HG02970 (cell line): Measurements from ENCODE around the gene USP17L11.
"Not testable (repeated sequence)": the region's sequence is repeated elsewhere in the genome, so short reads cannot be mapped to it uniquely, and the experiment has no call there.

ENCODE experiments used
- ATAC-seq: cut with Tn5 transposase; IDR thresholded peaks from one replicate; pipeline ENCODE4 v1.9.1; 2021; ENCODE audit warnings: mild to moderate bottlenecking, moderate library complexity, moderate number of reproducible peaks; ENCODE audit not compliant: unreplicated experiment, low FRiP score

USP17L11 gene, protein sequence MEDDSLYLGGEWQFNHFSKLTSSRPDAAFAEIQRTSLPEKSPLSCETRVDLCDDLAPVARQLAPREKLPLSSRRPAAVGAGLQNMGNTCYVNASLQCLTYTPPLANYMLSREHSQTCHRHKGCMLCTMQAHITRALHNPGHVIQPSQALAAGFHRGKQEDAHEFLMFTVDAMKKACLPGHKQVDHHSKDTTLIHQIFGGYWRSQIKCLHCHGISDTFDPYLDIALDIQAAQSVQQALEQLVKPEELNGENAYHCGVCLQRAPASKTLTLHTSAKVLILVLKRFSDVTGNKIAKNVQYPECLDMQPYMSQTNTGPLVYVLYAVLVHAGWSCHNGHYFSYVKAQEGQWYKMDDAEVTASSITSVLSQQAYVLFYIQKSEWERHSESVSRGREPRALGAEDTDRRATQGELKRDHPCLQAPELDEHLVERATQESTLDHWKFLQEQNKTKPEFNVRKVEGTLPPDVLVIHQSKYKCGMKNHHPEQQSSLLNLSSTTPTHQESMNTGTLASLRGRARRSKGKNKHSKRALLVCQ

DNA sequence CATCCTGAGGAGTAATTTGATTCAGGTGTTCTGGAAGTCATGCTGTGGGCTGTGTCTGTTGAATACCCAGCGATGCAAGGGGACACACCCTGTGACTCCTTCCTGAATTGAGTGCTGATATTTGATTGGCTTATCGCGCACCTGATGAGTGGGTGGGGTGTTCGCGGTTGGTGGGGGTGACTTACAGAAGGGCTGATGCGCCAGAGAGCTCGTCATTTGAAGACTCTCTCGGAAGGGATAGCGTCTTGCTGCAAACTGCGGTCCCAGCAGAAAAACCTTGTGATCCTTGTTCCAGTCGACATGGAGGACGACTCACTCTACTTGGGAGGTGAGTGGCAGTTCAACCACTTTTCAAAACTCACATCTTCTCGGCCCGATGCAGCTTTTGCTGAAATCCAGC is at the start of gene USP17L11:
Gene USP17L11, plus strand, starts transcription at position 301 of the 400 bp plus-strand sequence. Its CDS starts 0 bp downstream, at position 301.
- ATAC-seq = not testable (repeated sequence)

DNA sequence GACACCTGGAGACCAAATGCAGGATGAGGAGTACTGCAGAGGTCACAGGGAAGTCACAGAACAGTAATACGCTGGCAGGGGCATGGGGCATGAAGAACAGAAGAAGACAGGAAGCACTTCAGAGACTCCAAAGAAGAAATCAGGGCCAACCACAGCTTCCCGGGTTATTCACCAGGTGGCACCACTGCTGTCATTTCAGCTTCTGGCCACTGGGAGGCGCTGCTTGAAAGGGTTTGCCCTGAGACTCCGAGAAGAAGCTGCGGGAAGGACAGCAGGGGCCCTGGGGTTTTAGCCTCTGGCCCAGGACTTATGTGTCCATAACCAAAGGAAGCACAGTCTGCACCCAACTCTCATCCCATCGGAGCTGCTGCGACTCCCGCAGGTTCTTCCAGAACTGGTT is 49.2 kb upstream of the USP17L11 start:
- not testable (repeated sequence) for ATAC-seq

DNA sequence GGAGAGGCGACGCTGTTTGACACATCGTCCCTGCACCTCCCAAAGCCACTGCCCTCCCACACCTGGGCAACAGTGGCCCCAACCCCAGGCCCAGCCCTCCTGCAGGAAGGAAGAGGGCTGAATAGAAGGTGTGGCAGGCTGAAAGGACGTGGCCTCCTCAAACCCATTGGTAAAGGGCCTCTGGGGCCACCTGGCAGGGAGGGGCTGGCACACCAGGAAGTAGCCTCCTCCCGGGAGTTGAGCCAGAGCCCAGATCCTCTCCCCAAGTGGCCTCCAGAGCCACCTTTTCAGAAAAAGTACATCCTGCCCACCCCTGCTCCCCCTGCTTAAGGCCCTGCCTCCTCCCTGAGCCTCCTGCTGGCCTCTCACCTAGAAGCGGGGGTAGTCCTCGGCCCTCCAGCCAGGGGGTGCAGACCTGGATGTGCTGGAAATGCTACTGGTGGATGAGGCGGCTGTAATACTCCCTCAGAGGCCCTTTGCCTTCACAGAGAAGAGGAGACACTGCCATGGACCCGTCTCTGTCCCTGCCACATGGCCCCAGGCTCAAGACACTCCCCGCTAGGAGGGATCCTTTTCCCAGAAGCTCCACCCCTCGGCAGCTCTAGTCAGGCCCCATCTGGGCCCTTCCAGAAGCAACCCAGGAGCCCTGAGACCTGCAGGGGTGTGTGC is 45.3 kb upstream of the USP17L11 start, which contains the start of gene FAM90A26:
Gene FAM90A26, plus strand, starts transcription at position 619 of the 669 bp plus-strand sequence. CDS start 2,764 bp downstream, outside the sequence.
- ATAC-seq = not testable (repeated sequence)

DNA sequence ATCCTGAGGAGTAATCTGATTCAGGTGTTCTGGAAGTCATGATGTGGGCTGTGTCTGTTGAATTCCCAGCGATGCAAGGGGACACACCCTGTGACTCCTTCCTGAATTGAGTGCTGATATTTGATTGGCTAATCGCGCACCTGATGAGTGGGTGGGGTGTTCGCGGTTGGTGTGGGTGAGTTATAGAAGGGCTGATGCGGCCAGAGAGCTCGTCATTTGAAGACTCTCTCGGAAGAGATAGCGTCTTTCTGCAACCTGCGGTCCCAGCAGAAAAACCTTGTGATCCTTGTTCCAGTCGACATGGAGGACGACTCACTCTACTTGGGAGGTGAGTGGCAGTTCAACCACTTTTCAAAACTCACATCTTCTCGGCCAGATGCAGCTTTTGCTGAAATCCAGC is 4.8 kb upstream of the USP17L11 start, which contains the start of gene USP17L10:
Gene USP17L10, plus strand, starts transcription at position 301 of the 400 bp plus-strand sequence. Its CDS starts 0 bp downstream, at position 301.
- ATAC-seq = not testable (repeated sequence)

DNA sequence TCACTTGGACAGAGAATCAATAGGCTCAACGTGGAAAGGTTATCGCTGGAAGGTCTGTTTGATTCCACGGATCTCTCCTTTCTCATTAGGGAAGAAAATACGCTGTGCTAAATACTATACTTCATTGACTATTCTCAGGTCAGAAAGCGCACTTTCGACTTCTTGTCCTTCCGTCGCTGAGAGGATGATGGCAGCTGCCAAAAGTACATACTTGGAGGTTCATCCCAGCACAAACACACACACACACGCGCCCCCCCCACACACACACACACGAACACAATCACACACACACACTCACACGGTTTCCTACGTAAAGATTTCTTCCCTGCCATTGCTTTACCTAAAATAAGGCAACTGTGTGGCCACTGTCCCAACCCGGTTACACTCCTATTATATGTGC is 504 bp upstream of the USP17L11 start:
- ATAC-seq = not testable (repeated sequence)

DNA sequence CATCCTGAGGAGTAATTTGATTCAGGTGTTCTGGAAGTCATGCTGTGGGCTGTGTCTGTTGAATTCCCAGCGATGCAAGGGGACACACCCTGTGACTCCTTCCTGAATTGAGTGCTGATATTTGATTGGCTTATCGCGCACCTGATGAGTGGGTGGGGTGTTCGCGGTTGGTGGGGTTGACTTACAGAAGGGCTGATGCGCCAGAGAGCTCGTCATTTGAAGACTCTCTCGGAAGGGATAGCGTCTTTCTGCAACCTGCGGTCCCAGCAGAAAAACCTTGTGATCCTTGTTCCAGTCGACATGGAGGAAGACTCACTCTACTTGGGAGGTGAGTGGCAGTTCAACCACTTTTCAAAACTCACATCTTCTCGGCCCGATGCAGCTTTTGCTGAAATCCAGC is 4.6 kb downstream of the USP17L11 start, which contains the start of gene USP17L12:
Gene USP17L12, plus strand, starts transcription at position 301 of the 400 bp plus-strand sequence. Its CDS starts 0 bp downstream, at position 301.
- not testable (repeated sequence) for ATAC-seq

DNA sequence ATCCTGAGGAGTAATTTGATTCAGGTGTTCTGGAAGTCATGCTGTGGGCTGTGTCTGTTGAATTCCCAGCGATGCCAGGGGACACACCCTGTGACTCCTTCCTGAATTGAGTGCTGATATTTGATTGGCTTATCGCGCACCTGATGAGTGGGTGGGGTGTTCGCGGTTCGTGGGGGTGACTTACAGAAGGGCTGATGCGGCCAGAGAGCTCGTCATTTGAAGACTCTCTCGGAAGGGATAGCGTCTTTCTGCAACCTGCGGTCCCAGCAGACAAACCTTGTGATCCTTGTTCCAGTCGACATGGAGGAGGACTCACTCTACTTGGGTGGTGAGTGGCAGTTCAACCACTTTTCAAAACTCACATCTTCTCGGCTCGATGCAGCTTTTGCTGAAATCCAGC is 9.4 kb downstream of the USP17L11 start, which contains the start of gene USP17L13:
Gene USP17L13, plus strand, starts transcription at position 301 of the 400 bp plus-strand sequence. Its CDS starts 0 bp downstream, at position 301.
- not testable (repeated sequence) for ATAC-seq

DNA sequence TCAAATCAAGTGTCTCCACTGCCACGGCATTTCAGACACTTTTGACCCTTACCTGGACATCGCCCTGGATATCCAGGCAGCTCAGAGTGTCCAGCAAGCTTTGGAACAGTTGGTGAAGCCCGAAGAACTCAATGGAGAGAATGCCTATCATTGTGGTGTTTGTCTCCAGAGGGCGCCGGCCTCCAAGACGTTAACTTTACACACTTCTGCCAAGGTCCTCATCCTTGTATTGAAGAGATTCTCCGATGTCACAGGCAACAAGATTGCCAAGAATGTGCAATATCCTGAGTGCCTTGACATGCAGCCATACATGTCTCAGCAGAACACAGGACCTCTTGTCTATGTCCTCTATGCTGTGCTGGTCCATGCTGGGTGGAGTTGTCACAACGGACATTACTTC is 15.0 kb downstream of the USP17L11 start:
- not testable (repeated sequence) for ATAC-seq

DNA sequence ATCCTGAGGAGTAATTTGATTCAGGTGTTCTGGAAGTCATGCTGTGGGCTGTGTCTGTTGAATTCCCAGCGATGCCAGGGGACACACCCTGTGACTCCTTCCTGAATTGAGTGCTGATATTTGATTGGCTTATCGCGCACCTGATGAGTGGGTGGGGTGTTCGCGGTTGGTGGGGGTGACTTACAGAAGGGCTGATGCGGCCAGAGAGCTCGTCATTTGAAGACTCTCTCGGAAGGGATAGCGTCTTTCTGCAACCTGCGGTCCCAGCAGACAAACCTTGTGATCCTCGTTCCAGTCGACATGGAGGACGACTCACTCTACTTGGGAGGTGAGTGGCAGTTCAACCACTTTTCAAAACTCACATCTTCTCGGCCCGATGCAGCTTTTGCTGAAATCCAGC is 18.9 kb downstream of the USP17L11 start, which contains the start of gene USP17L15:
Gene USP17L15, plus strand, starts transcription at position 301 of the 400 bp plus-strand sequence. Its CDS starts 0 bp downstream, at position 301.
- not testable (repeated sequence) for ATAC-seq

DNA sequence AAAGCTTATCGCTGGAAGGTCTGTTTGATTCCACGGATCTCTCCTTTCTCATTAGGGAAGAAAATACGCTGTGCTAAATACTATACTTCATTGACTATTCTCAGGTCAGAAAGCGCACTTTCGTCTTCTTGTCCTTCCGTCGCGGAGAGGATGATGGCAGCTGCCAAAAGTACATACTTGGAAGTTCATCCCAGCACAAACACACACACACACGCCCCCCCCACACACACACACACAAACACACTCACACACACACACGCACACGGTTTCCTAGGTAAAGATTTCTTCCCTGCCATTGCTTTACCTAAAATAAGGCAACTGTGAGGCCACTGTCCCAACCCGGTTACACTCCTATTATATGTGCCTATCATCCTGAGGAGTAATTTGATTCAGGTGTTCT is 23.3 kb downstream of the USP17L11 start:
- not testable (repeated sequence) for ATAC-seq

DNA sequence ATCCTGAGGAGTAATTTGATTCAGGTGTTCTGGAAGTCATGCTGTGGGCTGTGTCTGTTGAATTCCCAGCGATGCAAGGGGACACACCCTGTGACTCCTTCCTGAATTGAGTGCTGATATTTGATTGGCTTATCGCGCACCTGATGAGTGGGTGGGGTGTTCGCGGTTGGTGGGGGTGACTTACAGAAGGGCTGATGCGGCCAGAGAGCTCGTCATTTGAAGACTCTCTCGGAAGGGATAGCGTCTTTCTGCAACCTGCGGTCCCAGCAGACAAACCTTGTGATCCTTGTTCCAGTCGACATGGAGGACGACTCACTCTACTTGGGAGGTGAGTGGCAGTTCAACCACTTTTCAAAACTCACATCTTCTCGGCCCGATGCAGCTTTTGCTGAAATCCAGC is 28.4 kb downstream of the USP17L11 start, which contains the start of gene USP17L17:
Gene USP17L17, plus strand, starts transcription at position 301 of the 400 bp plus-strand sequence. Its CDS starts 0 bp downstream, at position 301.
- ATAC-seq = not testable (repeated sequence)

DNA sequence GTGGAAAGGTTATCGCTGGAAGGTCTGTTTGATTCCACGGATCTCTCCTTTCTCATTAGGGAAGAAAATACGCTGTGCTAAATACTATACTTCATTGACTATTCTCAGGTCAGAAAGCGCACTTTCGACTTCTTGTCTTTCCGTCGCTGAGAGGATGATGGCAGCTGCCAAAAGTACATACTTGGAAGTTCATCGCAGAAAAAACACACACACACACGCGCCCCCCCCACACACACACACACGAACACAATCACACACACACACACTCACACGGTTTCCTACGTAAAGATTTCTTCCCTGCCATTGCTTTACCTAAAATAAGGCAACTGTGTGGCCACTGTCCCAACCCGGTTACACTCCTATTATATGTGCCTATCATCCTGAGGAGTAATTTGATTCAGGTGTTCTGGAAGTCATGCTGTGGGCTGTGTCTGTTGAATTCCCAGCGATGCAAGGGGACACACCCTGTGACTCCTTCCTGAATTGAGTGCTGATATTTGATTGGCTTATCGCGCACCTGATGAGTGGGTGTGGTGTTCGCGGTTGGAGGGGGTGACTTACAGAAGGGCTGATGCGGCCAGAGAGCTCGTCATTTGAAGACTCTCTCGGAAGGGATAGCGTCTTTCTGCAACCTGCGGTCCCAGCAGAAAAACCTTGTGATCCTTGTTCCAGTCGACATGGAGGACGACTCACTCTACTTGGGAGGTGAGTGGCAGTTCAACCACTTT is 32.9 kb downstream of the USP17L11 start, which contains the start of gene USP17L18:
Gene USP17L18, plus strand, starts transcription at position 678 of the 728 bp plus-strand sequence. Its CDS starts 0 bp downstream, at position 678.
- ATAC-seq = not testable (repeated sequence)

DNA sequence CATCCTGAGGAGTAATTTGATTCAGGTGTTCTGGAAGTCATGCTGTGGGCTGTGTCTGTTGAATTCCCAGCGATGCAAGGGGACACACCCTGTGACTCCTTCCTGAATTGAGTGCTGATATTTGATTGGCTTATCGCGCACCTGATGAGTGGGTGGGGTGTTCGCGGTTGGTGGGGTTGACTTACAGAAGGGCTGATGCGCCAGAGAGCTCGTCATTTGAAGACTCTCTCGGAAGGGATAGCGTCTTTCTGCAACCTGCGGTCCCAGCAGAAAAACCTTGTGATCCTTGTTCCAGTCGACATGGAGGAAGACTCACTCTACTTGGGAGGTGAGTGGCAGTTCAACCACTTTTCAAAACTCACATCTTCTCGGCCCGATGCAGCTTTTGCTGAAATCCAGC is 37.9 kb downstream of the USP17L11 start, which contains the start of gene USP17L19:
Gene USP17L19, plus strand, starts transcription at position 301 of the 400 bp plus-strand sequence. Its CDS starts 0 bp downstream, at position 301.
- ATAC-seq = not testable (repeated sequence)

DNA sequence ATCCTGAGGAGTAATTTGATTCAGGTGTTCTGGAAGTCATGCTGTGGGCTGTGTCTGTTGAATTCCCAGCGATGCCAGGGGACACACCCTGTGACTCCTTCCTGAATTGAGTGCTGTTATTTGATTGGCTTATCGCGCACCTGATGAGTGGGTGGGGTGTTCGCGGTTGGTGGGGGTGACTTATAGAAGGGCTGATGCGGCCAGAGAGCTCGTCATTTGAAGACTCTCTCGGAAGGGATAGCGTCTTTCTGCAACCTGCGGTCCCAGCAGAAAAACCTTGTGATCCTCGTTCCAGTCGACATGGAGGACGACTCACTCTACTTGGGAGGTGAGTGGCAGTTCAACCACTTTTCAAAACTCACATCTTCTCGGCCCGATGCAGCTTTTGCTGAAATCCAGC is 42.6 kb downstream of the USP17L11 start, which contains the start of gene USP17L20:
Gene USP17L20, plus strand, starts transcription at position 301 of the 400 bp plus-strand sequence. Its CDS starts 0 bp downstream, at position 301.
- ATAC-seq = not testable (repeated sequence)

DNA sequence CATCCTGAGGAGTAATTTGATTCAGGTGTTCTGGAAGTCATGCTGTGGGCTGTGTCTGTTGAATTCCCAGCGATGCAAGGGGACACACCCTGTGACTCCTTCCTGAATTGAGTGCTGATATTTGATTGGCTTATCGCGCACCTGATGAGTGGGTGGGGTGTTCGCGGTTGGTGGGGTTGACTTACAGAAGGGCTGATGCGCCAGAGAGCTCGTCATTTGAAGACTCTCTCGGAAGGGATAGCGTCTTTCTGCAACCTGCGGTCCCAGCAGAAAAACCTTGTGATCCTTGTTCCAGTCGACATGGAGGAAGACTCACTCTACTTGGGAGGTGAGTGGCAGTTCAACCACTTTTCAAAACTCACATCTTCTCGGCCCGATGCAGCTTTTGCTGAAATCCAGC is 47.4 kb downstream of the USP17L11 start, which contains the start of gene USP17L21:
Gene USP17L21, plus strand, starts transcription at position 301 of the 400 bp plus-strand sequence. Its CDS starts 0 bp downstream, at position 301.
- ATAC-seq = not testable (repeated sequence)
